Activated CD8-positive, alpha-beta memory T cell treated with anti-CD3 and anti-CD28 coated beads for 48 hours (primary cell): Measurements from ENCODE around the gene SIMC1.

ENCODE experiments used
- DNase-seq, 3 experiments: peaks; one replicate each; pipeline ENCODE4 v3.0.0-alpha.2; 2020; ENCODE audit warnings: low read depth in 2 of 3, low spot score in 2 of 3

The SIMC1 gene

DNA sequence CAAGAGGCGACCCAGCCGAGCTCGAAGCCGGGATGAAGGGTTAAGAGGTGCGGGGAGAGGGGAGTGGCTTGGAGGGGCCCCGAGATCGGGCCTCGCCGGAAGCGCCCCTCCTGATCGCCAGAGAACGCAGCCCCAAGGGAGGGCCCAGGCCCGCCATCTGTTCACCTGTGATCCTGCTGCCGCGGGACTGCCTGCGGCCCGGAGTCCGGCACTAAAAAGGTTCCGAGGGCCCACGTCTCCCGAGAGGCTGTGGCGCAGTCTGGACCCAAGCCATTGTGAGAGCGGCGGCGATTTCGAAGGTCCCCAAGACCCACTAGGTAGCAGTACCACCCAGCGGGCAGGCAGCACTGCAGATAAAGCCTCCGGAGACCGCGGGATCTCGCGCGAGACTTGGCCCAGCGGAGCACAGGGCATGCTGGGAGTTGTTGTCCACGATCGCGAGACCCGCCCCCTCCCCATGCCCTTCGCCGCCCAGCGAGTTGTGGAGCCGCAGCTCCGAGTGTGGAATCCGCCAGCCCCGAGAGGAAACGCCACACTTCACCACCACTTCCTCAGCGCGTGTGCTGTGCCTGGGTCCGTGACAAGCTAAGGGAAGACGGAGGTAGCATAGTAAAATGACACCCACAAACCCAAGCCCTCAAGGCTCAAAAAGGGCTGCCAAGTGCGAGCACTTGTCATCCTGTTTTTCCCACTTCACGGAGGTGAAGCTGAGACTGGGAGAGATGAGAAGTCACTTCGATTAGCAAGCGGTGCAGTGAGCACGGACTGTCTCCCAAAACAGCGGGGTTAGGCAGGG, 123.4 kb downstream of the SIMC1 start, which contains the start of gene KIAA1191:
Gene KIAA1191, minus strand, starts transcription at position 328 of the 796 bp plus-strand sequence. CDS start 2,256 bp downstream, outside the sequence.
- peak; percentile 64 to 80 (median 78) for DNase-seq

DNA sequence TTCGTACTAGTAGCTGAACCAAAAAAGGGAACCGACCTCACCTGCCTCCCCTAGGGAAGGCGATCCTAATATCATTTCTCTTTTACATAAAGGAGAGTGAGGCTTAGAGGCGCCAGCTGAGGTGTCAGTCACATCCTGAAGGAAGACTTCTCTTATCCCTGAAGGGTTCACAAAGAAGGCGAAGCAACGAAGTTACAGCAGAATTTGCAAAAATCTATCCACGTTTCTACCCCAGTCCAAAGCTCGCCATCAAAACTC, 123.9 kb downstream of the SIMC1 start:
- DNase-seq = no peak

DNA sequence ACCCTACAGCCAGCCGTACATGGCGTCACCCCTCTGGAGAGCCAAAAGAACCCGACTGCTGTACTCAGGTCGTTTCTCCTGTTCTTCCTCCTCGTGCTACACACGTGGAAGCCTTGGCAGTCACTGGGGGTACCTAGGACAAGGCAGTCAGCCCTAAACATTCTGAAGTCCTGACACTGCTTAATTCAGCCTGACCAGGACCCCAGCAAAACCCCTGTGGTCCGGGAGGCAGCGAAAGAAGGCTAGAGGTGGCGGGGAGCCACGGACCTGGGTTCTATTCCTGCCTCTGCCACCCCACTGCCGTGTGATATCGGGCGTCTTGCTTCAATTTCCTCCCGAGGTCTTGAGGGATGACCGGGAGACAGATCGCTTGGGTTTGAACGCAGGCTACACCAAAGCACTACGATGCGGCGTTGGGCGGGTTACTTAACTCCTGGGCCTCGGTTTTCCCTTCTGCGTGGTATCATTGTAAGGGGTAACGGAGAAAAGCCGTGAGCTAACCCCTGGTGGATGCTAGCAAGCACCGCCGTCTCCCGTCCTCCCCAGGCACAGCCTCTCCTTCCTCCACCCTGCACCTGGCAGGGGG, 126.6 kb downstream of the SIMC1 start:
- DNase-seq = peak in 1 of 3 experiments; percentile 47

DNA sequence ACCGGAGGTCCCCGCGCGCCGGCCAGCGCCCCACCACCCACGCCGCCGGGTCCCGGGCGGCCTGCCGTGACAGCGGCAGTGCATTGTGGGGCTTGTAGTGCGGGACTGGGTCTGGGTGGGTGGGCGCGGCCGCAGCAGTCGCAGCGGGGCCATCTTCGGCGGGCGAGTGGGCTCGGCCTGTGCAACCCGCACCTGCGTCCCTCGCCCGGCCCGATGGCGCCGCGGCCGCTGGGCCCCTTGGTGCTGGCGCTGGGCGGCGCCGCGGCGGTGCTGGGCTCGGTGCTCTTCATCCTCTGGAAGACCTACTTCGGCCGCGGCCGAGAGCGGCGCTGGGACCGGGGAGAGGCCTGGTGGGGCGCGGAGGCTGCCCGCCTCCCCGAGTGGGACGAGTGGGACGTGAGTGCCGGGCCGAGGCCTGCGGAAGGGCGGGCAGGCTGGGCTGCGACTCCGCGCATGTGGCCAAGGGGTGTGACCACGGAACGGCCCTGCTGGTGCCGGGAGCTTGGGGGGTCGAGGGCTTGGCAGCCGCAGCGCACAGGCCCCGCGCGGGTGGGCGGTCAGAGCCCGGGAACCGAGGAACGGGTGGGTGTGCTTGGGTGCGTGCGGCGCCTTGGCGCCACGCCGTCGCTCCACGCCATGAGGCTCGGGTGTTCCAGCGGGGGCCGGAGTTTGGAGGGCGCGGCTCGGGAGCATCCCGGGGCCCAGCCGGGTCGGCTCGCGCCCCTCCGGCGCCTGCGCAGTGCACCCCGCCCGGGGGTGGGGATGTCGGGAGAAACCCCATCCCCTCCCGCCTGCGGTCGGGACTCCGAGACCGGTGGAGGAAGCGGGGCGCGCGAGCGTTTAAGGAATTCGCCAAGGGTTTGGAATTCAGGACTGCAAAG, 127.4 kb downstream of the SIMC1 start, which contains the start of gene ARL10:
Gene ARL10, plus strand, starts transcription at position 137 of the 881 bp plus-strand sequence. Its CDS starts 77 bp downstream, at position 214.
- DNase-seq = peak in 1 of 3 experiments; percentile 44

DNA sequence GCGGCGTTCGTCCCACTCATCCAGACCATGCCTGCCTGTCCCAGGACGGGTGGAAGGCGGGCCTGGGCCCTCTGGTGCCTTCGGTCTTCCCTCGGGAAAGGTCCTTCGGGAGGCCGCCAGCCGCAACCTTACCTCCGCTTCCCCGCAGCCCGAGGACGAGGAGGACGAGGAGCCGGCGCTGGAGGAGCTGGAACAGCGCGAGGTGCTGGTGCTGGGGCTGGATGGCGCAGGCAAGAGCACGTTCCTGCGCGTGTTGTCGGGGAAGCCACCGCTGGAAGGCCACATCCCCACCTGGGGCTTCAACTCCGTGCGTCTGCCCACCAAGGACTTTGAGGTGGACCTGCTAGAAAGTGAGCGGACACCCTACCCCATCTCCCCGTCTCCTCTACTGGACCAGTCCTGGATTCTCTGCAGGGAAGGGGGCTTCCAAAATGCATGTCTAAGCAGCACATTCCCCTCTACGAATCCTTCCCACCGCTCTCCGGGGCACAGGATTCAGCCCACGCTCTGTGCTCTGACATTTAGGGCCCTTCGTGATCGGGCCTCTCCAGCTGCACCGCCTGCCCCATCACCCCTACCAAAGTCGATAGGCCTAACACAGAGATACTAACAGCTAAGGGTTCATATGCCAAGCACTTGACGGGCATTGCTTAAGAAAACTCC, 128.1 kb downstream of the SIMC1 start:
- no peak for DNase-seq

DNA sequence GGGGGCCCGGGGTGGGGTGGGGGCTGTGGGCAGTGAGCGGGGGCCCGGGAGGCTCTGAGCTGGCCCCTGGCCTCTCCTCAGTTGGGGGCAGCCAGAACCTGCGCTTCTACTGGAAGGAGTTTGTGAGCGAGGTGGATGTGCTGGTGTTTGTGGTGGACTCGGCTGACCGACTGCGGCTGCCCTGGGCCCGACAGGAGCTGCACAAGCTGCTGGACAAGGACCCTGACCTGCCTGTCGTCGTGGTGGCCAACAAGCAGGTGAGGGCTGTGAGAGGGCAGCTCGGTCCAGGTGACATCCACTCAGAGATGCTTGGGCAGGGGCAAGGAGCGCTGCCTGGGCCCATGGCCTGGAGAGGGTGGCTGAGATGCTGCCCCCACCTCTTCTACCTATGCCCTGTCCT, 130.5 kb downstream of the SIMC1 start:
- no peak for DNase-seq

DNA sequence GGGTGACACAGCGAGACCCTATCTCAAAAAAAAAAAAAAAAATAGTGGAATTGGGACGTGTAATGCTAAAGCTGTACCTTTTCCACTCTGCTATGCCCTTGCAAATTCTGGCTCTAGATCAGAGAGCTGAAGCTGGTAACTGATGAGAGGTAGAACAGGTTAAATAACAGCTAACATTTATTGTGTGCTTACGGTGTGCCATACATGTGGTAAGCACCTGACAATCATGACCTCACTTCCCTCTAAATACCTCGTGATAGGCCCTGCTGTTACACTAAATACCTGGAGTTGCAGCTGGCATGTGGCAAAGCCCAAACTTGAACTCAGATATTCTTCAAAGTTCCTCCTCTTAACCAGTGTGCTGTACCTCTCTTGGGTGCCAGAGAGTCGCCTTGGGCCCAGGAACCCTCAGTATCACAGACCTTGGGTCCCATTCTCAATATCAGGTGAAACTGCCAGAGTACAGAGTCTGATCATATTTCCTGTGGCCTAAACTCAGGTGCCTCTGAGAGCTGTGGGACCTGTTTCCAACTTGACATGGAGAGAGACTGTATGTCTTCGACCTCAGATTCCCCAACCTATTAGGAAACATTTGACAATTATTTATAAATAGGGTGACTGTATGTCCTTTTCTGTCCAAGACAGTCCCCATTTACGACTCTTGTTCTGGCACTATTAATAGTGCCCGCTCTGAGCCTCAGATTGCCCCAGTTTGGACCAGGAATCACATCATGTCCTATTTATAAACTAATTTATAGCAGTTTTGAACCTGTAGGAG, 131.9 kb downstream of the SIMC1 start:
- no peak for DNase-seq

DNA sequence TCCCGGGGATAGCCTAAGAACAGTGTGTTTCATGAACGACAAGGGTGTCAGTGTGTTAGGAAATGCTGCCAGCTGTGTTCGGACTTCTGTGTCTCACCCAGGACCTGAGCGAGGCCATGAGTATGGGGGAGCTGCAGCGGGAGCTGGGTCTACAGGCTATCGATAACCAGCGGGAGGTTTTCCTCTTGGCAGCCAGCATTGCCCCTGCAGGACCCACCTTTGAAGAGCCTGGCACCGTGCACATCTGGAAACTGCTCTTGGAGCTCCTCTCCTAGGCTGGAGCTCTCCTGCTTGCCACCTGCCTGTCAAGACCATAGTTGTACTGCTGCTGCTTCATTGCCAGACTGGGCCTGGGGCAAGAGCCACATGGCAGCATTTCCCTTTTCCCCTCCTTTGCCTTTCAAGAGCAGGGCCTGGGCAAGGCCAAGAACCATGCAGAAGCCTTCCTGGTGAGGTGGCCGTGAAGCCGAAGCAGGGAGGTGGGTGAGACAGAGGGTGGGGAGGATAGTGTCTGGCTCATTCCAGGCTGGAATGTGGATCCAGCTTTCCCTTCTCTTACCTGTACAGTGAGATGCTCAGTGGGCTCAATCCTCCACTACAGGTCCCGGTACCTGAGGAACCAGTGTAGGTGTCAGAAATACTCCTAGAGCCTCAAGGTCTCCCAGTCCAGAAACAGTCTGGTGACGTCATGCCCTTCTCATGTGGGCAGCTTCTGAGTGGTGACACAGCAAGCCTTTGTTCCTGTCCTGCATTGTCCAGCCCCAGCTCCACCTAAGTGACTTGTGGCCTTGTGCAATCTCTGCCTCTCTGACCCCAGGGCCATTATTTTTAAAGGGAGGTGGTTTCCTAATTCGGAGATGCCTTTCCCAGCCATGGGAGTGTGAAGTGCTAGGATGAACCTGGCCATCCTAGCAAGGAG, 133.7 kb downstream of the SIMC1 start:
- DNase-seq = no peak

DNA sequence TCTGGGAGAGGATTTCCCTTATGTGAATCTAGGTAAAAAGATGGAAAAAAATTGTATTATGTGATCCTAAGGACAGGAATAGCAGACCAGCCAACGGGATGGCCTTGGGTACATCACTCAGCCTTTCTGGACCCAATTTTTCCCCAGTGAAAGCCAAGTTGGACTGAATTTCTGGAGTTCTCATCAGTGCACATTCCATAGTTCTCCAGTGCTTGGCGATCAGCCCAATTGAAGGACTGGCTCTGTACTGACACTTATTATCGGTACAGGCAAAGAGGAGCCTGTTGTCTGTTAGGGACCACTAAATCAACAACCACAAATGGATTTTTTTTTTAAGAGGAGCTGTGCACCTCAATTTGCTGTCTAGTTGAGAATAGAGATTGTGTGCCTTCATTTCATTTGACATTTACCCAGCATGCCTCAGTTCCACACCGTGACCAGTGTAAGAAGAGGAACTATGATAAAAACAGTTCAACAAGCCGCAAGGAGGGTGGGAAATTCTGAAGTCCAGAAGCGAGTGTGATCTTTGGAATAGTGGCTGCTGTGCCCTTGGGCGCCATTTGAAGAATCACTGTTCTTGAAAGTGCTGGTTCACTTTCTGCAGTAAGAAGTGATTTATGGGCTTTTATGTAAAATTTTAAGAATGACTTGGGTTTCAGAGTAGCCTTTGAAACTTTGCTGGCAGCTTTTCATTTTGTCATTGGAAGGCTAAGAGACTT, 135.0 kb downstream of the SIMC1 start:
- no peak for DNase-seq

DNA sequence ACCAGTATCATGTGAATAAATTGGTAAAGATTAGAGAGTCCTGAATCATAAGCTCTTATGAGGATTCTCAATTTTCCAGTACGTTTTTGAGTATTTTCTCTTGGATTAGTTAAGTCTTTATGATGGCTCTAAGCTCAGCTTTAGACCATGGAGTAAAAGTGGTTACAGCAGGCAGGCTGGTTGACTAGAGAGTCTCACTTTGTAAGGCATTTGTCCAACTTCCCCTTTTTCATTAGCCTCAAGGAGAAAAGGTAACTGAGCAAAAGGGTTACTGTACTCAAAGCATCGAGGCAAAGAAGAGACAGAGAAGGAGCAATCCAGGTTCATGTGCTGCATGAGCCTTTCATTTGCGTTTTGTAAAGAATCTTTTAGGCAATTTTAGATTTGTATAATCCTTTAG, 141.7 kb downstream of the SIMC1 start:
- DNase-seq = no peak

DNA sequence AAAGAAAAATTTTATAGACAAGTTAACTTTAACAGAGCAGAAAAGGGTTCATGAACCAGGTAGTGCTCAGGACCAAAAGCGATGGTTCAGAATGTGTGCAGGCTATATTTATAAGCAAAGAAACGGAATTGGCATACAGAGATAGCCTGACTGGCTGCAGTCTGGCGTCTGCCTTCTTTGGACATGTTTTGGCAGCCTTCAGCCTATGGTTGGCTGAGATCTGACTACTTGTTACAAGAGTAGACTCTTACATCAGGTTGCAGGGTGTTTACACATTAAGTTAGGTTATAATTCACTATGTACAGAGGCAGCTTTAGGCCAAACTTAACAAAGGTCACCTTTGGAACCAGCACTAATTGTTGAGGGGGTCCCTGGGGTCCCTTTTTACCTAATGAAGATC, 143.2 kb downstream of the SIMC1 start:
- DNase-seq = no peak

DNA sequence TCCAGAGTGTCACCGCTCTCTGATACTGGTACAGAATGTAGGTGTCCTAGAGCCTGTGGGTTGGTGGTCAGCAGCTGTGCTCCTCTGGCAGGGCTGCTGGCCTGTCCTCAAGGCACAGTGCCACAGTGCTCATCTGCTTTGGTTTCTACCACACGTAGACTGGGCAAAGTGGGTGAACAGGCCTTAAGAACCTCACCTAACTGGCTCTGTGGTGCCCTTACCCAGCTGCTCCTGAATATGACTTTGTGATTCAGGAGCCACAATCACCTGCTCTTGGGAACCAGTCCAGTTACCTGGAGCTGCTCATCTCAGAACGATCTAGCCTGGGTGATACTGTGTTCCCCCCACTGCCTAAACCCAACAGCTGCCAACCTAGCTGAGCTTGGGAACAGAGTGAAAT, 143.8 kb downstream of the SIMC1 start:
- DNase-seq = no peak

DNA sequence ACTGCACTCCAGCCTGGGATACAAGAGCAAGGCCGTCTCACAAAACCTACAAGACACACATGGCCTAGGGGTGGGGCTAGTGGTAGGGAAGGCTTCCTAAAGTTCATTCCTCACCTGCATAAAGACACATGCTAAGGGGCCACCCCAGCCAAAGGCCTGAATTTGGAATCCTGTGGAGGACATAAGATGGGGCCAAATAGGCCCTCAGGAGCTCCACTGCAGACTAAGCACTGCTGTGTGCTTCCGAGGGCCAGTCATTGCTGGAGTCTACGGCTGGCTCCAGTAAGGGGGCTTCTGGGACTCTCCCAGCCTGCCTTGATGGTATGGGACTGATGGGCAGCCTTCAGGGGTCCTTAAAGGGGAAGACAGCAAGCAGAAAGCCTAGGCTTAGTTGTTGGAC, 144.5 kb downstream of the SIMC1 start:
- DNase-seq = no peak

DNA sequence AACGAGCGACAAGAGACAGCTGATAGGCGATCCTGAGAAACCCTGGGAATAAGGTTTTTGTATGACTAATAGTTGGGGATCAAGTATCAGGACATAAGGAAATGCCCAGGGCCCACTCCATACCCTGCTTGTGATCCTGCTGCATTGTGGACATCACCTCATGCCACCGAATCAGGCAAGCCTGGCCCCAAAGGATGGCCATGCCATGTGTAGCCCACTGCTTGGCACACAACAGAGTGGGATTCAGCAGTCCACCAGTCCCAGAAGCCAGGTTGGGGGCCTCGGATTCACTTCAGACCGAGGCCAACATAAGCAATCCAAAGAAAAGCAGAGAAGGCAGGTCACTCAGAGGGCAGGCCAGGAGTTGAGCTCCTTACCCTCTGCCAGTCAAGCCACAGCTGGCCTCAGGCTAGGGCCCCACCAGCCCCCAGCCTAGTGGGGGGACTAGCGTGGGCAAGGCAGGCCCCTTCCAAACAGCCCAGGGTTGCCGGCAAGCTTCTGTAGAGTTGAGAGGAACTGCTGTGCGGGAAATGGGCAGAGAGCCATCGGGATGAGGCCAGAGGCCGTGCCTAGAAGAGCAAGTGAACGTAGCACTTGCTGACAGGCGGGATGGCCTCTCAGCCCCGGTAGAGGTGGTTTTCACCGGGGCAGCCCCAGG, 145.2 kb downstream of the SIMC1 start:
- no peak for DNase-seq

DNA sequence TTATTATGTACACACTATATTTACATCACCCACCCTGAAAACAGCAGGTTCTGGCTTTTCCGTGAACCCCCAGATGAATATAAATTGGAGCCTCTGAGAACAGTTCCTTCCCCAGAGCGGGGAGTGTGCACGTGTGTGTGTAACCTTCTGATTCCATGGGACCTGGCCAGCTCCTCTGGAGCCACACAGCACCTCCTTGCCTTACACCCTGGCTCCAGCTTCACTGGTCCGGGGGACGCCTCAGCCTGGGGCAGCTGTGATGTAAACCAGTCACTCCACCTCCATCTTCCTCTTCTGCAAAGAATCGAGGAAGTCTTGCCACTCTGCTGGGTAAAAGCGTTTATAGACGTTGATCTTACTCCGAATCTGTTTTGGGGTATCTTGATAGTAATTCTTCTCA, 145.7 kb downstream of the SIMC1 start:
- no peak for DNase-seq

DNA sequence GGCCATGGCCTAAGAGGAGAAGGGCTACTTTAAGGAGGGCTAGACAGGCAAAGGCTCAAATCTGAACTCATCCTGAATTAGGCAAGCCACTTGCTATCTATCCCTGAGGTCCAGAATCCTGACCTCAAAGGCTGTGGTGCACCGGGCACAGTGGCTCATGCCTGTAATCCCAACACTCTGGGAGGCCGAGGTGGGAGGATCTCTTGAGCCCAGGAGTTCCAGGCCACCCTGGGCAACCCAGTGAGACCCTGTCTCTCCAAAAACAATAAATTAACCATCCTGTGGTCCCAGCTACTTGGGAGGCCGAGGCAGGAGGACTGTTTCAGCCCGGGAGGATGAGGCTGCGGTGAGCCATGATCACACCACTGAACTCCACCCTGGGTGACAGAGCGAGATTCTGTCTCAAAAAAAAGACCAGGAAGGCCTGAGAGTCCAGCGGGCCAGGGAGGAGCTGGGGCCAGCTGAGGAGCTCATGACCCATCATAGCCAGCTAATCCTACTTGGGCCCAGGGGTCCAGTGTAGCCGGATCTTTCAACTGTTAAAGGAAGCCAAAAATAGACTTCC, 146.2 kb downstream of the SIMC1 start:
- no peak for DNase-seq

DNA sequence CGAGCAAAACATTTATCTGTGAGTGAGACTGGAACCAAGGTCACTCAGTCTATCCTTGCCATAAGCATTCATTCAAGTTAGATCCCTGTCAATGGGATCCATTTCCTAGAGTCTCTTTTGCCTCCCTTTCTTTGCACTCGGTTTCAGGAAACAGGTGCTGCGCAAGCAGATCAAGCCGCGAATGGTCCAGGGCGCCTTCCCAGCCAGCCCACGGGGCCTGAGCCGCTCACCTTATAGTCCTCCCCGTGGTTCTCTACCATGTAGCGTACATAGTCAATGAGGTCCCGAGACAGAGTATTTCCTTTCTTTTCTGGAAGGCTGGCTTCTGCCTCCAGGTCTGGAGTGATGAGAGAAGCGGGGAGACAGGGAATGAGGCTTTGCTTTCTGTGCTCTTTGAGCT, 146.8 kb downstream of the SIMC1 start:
- DNase-seq = no peak

DNA sequence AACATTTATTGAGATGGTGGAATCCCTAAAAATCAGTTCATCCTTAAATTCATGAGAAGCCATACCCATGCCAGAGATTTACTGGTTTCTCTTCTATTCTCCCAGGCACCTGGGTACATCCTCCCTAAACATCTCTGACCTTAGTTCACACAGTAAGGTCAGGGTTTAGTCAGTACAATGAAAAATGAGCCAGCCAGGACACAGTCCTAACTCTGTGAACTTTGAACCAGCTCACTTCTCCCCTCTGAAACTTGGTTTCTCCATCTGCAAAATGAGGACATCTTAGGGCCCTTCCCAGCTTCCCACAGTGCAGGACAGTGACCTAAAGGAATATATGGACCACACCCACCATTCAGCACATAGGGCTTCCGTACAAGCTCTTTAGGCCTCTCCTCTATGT, 148.3 kb downstream of the SIMC1 start:
- DNase-seq = no peak
